D341Med (cell line): Measurements from ENCODE around the gene PDGFRB.
A peak's percentile ranks its signal among the peaks of the same experiment; 100 is the strongest.

Experiments used
- DNase-seq: peaks from one replicate; pipeline ENCODE4 v3.0.0; 2012; ENCODE audit warnings: low spot score

PDGFRB gene

GRCh38 chr5:150155258-150156026 is at the start of gene PDGFRB:
Gene PDGFRB (minus strand): TSS chr5:150155845. CDS start chr5:150137047, 18,798 bp downstream.
- DNase-seq: peak; percentile 47

- no peak for DNase-seq
These were observed 48.9 kb upstream of the PDGFRB start for GRCh38 chr5:150204590-150204960.

GRCh38 chr5:150203832-150204589 is 48.4 kb upstream of the PDGFRB start:
- DNase-seq: no peak

DNA sequence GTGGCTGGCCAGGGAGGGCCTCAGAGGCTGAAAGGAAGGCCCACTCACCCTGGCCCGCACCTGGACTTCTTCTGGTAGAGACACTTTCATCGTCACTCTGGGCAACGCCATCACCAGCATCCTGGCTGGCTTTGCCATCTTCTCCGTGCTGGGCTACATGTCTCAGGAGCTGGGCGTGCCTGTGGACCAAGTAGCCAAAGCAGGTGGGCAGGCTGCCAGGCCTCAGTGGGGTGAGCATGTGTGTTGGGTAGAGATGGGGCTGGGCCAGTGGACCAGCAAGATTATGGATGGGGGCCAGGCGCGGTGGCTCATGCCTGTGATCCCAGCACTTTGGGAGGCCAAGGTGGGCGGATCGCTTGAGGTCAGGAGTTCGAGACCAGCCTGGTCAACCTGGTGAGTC is 46.9 kb upstream of the PDGFRB start:
- DNase-seq: no peak

- no peak for DNase-seq
These were observed 41.8 kb upstream of the PDGFRB start for GRCh38 chr5:150197476-150197875.

DNA sequence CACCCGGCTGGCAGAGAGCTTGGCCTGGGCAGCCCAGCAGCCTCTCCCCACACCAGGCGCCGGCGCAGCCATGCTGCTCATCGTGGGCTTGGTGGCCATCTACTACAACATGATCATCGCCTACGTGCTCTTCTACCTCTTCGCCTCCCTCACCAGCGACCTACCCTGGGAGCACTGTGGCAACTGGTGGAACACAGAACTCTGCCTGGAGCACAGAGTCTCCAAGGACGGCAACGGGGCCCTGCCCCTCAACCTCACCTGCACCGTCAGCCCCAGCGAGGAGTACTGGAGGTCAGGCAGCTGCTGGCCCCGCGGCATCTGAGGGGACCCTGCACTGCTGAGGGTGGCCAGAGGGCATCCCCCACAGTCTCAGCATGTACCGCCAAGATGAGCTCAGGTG is 41.3 kb upstream of the PDGFRB start:
- DNase-seq: no peak

- no peak for DNase-seq
These were observed 40.9 kb upstream of the PDGFRB start for GRCh38 chr5:150196514-150196913.

DNA sequence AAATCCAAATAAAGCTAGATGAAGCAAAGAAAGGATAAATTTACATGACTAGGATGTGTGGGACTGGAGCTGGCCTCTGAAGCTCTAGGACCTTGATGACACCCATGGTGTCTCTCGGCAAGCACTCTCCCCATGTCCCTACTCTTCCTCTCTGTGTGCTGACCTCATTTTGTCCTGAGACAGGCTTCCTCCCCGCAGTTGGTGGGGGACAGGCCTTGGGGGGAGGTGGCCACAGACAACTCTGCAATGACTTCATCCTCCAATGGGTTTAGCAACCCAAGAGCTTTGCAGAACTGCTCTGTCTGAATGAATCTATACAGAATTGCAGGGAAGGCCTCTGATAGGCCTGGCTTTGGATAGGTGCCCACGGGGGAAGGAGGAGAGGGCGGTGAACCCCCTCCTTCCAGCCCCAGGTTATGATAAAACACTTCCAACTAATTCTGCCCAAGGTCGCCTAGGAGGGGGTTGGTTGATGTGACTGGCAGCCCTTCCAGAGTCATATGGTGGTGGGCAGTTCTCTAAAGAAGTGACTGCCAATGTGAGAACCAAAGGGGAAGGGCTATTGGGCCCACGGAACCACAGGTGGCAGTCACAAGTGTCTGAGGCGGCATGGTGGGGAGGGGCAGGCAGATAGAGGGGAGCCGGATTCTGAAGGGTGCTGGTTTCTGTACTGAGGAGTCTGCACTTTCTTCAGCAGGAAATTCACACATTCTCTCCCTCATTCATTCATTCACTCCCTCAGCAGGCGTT is 40.3 kb upstream of the PDGFRB start:
- DNase-seq: no peak

- no peak for DNase-seq
These were observed 36.8 kb upstream of the PDGFRB start for GRCh38 chr5:150192462-150192861.

GRCh38 chr5:150190987-150191386 is 35.3 kb upstream of the PDGFRB start:
- no peak for DNase-seq

GRCh38 chr5:150190503-150190979 is 34.9 kb upstream of the PDGFRB start:
- DNase-seq: no peak

- peak; percentile 50 for DNase-seq
These were observed 34.3 kb upstream of the PDGFRB start, which contains the start of gene SLC6A7 for GRCh38 chr5:150189728-150190502. Gene SLC6A7 (plus strand): TSS chr5:150190062. CDS start chr5:150190328, 266 bp downstream.

- no peak for DNase-seq
These were observed 33.7 kb upstream of the PDGFRB start for GRCh38 chr5:150189326-150189725.

GRCh38 chr5:150188146-150188842 is 32.6 kb upstream of the PDGFRB start:
- DNase-seq: no peak

DNA sequence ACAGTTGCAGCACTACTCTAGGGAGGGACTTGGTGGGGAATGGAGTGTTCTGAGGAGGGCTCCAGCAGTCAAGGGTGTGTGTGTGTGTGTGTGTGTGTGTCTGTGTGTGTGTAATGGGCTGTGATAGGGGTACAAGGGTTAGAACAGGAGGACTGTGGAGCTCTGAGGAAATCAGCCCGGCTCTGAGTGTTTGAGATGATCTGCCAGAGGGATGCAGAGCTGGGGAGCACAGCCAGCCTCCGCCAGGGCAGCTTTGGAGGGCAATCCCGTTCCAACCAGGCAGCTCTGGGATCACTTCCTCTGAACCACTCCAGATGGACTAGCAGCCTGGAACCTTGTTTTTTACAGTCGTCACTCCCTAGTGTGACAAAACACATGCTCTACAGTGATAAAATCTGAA is 31.3 kb upstream of the PDGFRB start:
- DNase-seq: no peak

DNA sequence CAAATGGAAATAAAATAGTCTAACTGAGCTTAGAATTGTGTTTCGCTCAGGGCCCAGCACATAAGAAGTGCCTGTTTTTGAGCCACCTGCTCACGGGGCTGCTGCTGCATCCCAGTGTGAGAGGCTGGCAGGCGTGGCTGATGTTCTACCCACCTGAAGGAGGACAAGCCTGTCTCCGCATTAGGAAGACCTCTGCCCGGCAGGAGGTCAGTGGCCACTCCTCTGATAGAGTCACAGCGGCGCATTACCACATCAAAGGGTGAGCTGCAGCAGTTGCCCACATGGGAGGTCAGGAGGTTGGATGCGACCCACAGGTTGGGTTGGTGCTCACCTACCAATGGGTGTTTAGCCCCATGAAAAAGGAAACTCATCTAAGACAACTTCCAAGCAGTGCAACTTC is 30.5 kb upstream of the PDGFRB start:
- no peak for DNase-seq

DNA sequence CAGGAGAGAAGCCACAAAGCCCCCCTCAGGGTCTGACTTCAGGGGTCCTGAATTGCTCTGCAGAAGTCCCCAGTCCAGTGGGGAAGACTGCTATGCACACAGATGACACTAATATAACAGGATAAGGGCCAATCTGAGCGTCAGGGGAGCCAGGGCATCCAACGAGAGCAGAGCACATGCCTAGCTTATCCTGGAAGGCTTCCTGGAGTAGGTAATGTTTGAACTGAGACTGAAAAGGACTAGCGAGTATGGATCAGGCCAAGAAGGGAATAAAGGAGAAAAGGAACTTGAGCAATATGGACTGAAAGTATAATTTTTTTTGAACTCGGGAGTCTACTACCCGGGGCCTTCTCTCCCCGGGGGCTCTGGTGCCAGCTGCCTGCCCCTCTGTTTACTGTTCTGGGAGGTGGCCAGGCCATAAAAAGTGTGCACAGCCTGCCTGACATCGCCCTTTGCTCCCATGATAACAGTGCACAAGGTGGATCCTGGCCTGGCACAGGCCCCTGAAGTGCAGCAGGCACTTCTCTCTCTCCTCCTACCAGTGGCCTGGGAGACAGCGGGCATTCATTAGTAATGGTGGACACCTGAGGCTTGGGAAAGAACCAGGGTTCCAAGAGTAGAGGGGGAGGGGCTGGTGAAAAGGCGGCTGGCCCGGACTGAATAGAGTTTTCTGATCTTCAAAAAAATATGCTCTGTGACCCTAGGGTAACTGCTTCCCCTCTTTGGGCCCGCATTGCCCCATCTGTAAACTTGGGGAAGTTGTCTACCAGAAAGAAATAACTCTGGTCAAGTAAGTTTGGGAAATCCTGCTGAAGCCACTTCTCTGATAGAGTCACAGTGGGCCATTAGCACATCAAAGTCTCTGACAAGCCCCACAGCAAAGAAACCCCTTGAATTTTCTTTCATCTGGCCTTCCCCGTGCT is 29.6 kb upstream of the PDGFRB start:
- DNase-seq: no peak

DNA sequence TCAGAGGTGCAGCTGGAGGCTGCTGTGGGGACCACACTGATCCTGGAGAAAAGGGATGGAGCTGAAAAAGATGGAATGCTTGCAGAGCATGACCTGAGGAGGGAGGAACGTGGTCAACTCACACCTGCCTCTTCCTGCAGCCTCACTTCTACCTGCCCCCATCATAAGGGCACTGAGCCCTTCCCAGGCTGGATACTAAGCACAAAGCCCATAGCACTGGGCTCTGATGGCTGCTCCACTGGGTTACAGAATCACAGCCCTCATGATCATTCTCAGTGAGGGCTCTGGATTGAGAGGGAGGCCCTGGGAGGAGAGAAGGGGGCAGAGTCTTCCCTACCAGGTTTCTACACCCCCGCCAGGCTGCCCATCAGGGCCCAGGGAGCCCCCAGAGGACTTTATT is 28.4 kb upstream of the PDGFRB start:
- no peak for DNase-seq

- no peak for DNase-seq
These were observed 27.8 kb upstream of the PDGFRB start for GRCh38 chr5:150183436-150183835.

- no peak for DNase-seq
These were observed 27.1 kb upstream of the PDGFRB start for GRCh38 chr5:150182774-150183173.
